GM19193 (cell line): ENCODE results near the gene KLRB1.
A peak's percentile ranks its signal among the peaks of the same experiment; 100 is the strongest.

ENCODE experiments used
- POLR2A ChIP-seq: IDR thresholded peaks from 4 replicates; pipeline ENCODE4 v1.6.1; 2011; ENCODE audit not compliant: insufficient read depth, insufficient read length; ENCODE audit errors: extremely low read depth

The KLRB1 gene

GRCh38 chr12:9607716-9608115 is at the start of gene KLRB1:
Gene KLRB1 (minus strand): TSS chr12:9607916. CDS start chr12:9607839, 77 bp downstream.
- TF ChIP-seq POLR2A: no peak

GRCh38 chr12:9651265-9651729 is 43.6 kb upstream of the KLRB1 start:
- peak; percentile 42 for TF ChIP-seq POLR2A

- TF ChIP-seq POLR2A: no peak
These were observed 42.4 kb upstream of the KLRB1 start for GRCh38 chr12:9650151-9650576.

- TF ChIP-seq POLR2A: peak; percentile 83
These were observed 41.8 kb upstream of the KLRB1 start for GRCh38 chr12:9649532-9649940.

GRCh38 chr12:9648701-9649531 is 41.2 kb upstream of the KLRB1 start:
- no peak for TF ChIP-seq POLR2A

GRCh38 chr12:9647825-9648700 is 40.3 kb upstream of the KLRB1 start:
- TF ChIP-seq POLR2A: peak; percentile 83

GRCh38 chr12:9646794-9647781 is 39.4 kb upstream of the KLRB1 start:
- TF ChIP-seq POLR2A: no peak

- no peak for TF ChIP-seq POLR2A
These were observed 35.5 kb upstream of the KLRB1 start for GRCh38 chr12:9643266-9643660.

GRCh38 chr12:9642606-9643265 is 35.0 kb upstream of the KLRB1 start:
- no peak for TF ChIP-seq POLR2A

GRCh38 chr12:9640024-9640423 is 32.3 kb upstream of the KLRB1 start:
- TF ChIP-seq POLR2A: no peak

- TF ChIP-seq POLR2A: no peak
These were observed 29.1 kb upstream of the KLRB1 start for GRCh38 chr12:9636851-9637206.

GRCh38 chr12:9636150-9636850 is 28.6 kb upstream of the KLRB1 start:
- TF ChIP-seq POLR2A: no peak
